Activated T-cell treated with anti-CD3 and anti-CD28 coated beads, Interleukin-2, amount 50 U/mL, for 4 hours (primary cell): ENCODE measurements around the gene ZNF425. TPM values are rescaled to one million over a fixed set of nuclear protein-coding genes. Genes with fewer than 3 reads are reported as not detected.

Experiments used
- ATAC-seq, 2 donors: fragments of 200-7000 bp; cut with Tn5 transposase; one replicate each; pipeline ENCODE4 v1.10.0; 2021
- DNase-seq: peaks from one replicate; pipeline ENCODE4 v3.0.0-alpha.2; 2020
- H3K27me3 Mint-ChIP-seq: one replicate; pipeline ENCODE4 v1.8.0; 2021; ENCODE audit warnings: low read depth, mixed read lengths
- H3K36me3 Mint-ChIP-seq: one replicate; pipeline ENCODE4 v1.8.0; 2022; ENCODE audit warnings: mixed read lengths; ENCODE audit not compliant: insufficient read depth
- H3K4me1 Mint-ChIP-seq: one replicate; pipeline ENCODE4 v1.8.0; 2021; ENCODE audit warnings: low read depth, mixed read lengths
- H3K4me3 Mint-ChIP-seq: one replicate; pipeline ENCODE4 v1.8.0; 2021; ENCODE audit warnings: mild to moderate bottlenecking, moderate library complexity, mixed read lengths
- H3K9me3 Mint-ChIP-seq: one replicate; pipeline ENCODE4 v1.8.0; 2021; ENCODE audit warnings: mixed read lengths
- total RNA-seq, 3 donors: library from RNA; stranded (reverse); gene quantifications; one replicate each; pipeline ENCODE4 v1.2.1, GENCODE V29; 2021

ZNF425 gene
- total RNA-seq = under 1 TPM; 0.43 to 0.61 (median 0.43) TPM

DNA sequence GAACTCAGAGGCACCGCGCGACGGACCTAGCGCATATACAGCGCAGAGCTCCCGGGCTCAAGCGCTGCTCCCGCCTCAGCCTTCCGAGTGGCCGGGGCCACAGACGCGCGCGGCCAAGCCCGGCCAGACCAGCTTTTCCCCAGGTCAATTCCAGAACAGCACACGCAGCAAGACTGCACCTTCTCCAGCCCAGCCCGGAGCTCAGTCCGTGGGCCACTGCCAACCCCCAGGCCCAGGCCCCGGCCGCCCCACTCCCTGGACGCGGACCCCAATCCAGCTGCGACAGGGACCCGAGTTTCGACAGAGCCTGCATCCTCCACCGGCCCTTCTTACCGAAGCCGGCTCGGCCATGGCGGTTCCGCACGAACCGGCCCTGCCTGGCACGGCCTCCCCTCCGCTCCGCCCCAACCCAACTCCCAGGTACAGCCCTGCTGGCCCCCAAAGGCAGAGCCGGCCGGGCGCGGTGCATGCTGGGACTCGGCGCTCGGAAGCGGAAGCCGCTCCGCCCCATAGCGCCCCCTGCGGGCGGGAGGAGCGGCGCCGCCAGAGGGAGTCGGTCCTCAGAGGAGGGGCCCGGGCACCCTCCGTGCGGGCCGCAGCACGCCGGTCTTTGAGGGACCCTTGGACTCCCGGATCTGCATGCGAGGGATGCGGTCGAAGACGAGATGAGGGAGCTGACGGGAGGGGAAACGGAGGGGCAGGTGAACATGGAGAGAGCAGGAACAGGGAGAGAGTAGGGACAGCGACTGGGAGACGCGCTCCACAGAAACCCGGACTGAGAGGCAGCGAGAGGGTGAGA, at the start of gene ZNF425:
Gene ZNF425, minus strand, starts transcription at position 462 of the 799 bp plus-strand sequence. Its CDS starts 111 bp downstream, at position 351.
- peaks cover 12% of the 10 kb centered on the region for H3K36me3 Mint-ChIP-seq
- peaks cover 17% of the 10 kb centered on the region for H3K4me1 Mint-ChIP-seq
- peak within 1 kb of the TSS; percentile 92 for H3K4me3 Mint-ChIP-seq
- peak; percentile 92 to 94 for ATAC-seq
- H3K27me3 Mint-ChIP-seq = no peaks in the 10 kb centered on the region
- peaks cover 6% of the 10 kb centered on the region for H3K9me3 Mint-ChIP-seq
- peak; percentile 93 for DNase-seq

GRCh38 chr7:149175150-149175549, 49.0 kb upstream of the ZNF425 start:
- Mint-ChIP-seq H3K4me3 (no peak overlapping the region), H3K4me1 (no peaks in the 10 kb centered on the region), H3K9me3 (no peaks in the 10 kb centered on the region), H3K27me3 (no peaks in the 10 kb centered on the region), H3K36me3 (peaks cover 35% of the 10 kb centered on the region)
- ATAC-seq = no peak
- DNase-seq = no peak

DNA sequence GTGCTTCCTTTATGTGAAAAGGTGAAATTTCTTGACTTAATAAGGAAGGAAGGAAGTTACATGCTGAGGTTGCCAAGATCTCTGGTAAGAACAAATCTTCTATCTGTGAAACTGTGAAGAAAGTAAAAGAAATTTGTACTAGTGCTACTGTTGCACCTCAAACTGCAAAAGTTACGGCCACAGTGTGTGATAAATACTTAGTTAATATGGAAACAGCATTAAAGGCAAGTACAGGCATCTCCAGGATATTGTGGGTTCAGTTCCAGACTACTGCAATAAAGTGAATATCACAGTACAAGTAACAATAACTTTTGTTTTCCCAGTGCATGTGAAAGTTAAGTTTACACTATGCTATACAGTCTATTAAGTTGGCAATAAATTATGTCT, 46.4 kb upstream of the ZNF425 start:
- H3K36me3 Mint-ChIP-seq = peaks cover 25% of the 10 kb centered on the region
- no peaks in the 10 kb centered on the region for H3K27me3 Mint-ChIP-seq

DNA sequence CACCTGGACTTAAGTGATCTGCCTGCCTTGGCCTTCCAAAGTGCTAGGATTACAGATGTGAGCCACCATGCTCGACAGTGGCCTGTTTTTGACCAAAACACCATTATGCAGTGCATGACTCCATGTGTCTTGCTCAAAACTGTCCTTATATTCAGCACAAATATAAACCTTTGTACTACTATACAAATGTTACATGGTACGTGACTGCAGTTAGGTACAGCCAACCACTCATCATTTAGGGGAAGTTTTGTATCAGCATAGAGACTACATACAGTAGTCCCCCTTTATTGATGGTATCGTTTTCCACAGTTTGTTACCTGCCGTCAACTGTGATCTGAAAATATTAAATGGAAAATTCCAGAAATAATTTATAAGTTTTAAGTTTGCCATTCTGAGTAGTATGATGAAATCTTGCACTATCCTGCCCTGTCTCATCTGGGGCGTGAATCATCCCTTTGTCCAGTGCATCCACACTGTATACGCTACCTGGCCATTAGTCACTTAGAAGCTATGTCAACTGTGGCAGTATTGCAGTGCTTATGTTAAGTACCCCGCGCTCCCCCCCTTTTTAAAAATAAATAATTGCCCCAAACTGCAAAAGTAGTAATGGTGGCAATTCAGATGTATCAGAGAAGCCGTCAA, 45.9 kb upstream of the ZNF425 start:
- DNase-seq = no peak
- no peak overlapping the region for H3K4me3 Mint-ChIP-seq
- ATAC-seq = no peak
- H3K36me3 Mint-ChIP-seq = peaks cover 22% of the 10 kb centered on the region
- no peaks in the 10 kb centered on the region for H3K9me3 Mint-ChIP-seq
- no peaks in the 10 kb centered on the region for H3K27me3 Mint-ChIP-seq
- no peaks in the 10 kb centered on the region for H3K4me1 Mint-ChIP-seq

More for the DNA sequence above, 46.4 kb upstream of the ZNF425 start:
- DNase-seq = no peak
- H3K4me1 Mint-ChIP-seq = no peaks in the 10 kb centered on the region
- no peaks in the 10 kb centered on the region for H3K9me3 Mint-ChIP-seq
- no peak overlapping the region for H3K4me3 Mint-ChIP-seq
- ATAC-seq = no peak

GRCh38 chr7:149166630-149167352, 40.7 kb upstream of the ZNF425 start:
- ATAC-seq (no peak), DNase-seq (no peak)
- no peak overlapping the region for H3K4me3 Mint-ChIP-seq
- no peaks in the 10 kb centered on the region for H3K4me1 Mint-ChIP-seq
- peaks cover 25% of the 10 kb centered on the region for H3K36me3 Mint-ChIP-seq
- H3K9me3 Mint-ChIP-seq = no peaks in the 10 kb centered on the region
- H3K27me3 Mint-ChIP-seq = no peaks in the 10 kb centered on the region

- DNase-seq (no peak), ATAC-seq (no peak)
- Mint-ChIP-seq H3K4me1 (no peaks in the 10 kb centered on the region), H3K9me3 (no peaks in the 10 kb centered on the region), H3K27me3 (no peaks in the 10 kb centered on the region), H3K4me3 (no peak overlapping the region), H3K36me3 (peaks cover 25% of the 10 kb centered on the region)
Observed at GRCh38 chr7:149166142-149166541, 40.0 kb upstream of the ZNF425 start.

DNA sequence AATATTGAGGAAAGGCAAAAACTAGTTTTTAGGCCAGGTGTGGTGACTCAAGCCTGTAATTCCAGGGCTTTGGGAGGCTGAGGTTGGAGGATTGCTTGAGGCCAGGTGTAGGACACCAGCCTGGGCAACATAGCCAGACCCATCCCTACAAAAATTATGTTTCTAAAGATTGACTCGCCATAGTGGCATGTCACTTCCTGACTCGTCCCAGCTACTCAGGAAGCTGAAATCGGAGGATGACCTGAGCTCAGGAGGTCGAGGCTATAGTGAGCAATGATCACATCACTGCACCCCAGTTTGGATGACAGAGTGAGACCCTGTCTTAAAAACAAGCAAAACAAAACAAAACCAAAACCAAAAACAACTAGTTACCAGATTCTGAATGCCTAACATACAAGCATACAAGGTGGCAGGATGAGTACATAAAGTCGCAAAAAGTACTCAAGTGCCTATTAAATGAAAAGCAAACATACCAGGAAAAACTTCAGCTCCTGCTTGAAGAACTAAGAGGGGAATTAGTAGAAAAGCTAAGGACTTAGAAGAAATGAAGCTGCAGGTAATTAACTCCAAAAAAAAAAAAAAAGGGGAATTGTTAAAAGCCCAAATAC, 35.2 kb upstream of the ZNF425 start:
- Mint-ChIP-seq H3K36me3 (peaks cover 26% of the 10 kb centered on the region), H3K4me3 (no peak overlapping the region), H3K9me3 (no peaks in the 10 kb centered on the region), H3K4me1 (peaks cover 4% of the 10 kb centered on the region), H3K27me3 (no peaks in the 10 kb centered on the region)
- no peak for DNase-seq
- peak; percentile 43 to 52 for ATAC-seq

GRCh38 chr7:149156898-149157297, 30.8 kb upstream of the ZNF425 start:
- peaks cover 32% of the 10 kb centered on the region for H3K36me3 Mint-ChIP-seq

DNA sequence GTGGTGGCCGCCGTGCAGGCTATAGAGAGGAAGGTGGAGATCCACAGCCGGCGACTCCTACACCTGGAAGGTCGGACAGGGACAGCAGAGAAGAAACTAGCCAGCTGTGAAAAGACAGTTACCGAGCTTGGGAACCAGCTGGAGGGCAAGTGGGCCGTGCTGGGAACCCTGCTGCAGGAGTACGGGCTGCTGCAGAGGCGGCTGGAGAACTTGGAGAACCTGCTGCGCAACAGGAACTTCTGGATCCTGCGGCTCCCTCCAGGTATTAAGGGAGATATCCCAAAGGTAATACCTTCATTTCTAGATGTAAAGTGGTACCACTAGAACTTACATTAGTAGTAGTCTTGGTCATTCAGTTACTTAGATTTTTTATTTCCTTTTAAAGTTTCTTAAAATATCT, 27.9 kb upstream of the ZNF425 start:
- no peak overlapping the region for H3K4me3 Mint-ChIP-seq
- H3K9me3 Mint-ChIP-seq = no peaks in the 10 kb centered on the region
- H3K4me1 Mint-ChIP-seq = peaks cover 21% of the 10 kb centered on the region
- peaks cover 31% of the 10 kb centered on the region for H3K36me3 Mint-ChIP-seq
- no peaks in the 10 kb centered on the region for H3K27me3 Mint-ChIP-seq
- DNase-seq = no peak
- ATAC-seq = no peak

More at GRCh38 chr7:149156898-149157297, 30.8 kb upstream of the ZNF425 start:
- Mint-ChIP-seq H3K27me3 (no peaks in the 10 kb centered on the region), H3K4me3 (no peak overlapping the region), H3K9me3 (no peaks in the 10 kb centered on the region), H3K4me1 (peaks cover 11% of the 10 kb centered on the region)
- DNase-seq = no peak
- ATAC-seq = no peak

GRCh38 chr7:149153346-149153745, 27.2 kb upstream of the ZNF425 start:
- Mint-ChIP-seq H3K36me3 (peaks cover 32% of the 10 kb centered on the region), H3K27me3 (no peaks in the 10 kb centered on the region), H3K9me3 (no peaks in the 10 kb centered on the region), H3K4me1 (peaks cover 26% of the 10 kb centered on the region), H3K4me3 (no peak overlapping the region)
- DNase-seq (no peak), ATAC-seq (no peak)

DNA sequence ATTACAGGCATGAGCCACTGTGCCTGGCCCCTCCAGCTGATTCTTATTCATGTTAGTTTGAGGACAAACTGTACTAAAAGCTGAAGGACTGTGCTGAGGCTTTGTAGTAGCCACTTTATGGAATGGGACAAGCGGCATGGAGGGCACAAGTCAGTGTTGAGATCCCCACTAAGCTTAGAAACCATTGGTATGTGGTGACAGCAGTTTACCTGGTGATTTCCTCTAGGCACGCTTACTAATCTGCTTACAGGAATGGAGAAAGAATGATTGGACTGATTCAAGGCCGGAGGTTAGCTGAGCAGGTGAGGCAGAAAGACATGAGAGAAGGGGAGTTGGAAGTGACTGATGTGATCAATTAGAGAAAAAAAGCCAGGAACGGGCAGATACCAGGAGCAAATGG, 24.9 kb upstream of the ZNF425 start:
- H3K27me3 Mint-ChIP-seq = no peaks in the 10 kb centered on the region
- no peaks in the 10 kb centered on the region for H3K9me3 Mint-ChIP-seq
- H3K4me3 Mint-ChIP-seq = no peak overlapping the region
- ATAC-seq (no peak), DNase-seq (no peak)
- peaks cover 27% of the 10 kb centered on the region for H3K4me1 Mint-ChIP-seq
- peaks cover 21% of the 10 kb centered on the region for H3K36me3 Mint-ChIP-seq

- H3K9me3 Mint-ChIP-seq = no peaks in the 10 kb centered on the region
- peak overlapping the region; percentile 88 for H3K4me3 Mint-ChIP-seq
- peak; percentile 63 for DNase-seq
- H3K27me3 Mint-ChIP-seq = no peaks in the 10 kb centered on the region
- peaks cover 8% of the 10 kb centered on the region for H3K36me3 Mint-ChIP-seq
- H3K4me1 Mint-ChIP-seq = peaks cover 31% of the 10 kb centered on the region
- ATAC-seq = peak; percentile 59 to 63
Observed at GRCh38 chr7:149147752-149148653, 21.9 kb upstream of the ZNF425 start.

GRCh38 chr7:149147072-149147751, 21.1 kb upstream of the ZNF425 start, which contains the start of gene ZNF398:
Gene ZNF398, plus strand, starts transcription at chr7:149147453. Its CDS starts 290 bp downstream, at chr7:149147743.
- peak; percentile 84 to 87 for ATAC-seq
- Mint-ChIP-seq H3K27me3 (no peaks in the 10 kb centered on the region), H3K9me3 (no peaks in the 10 kb centered on the region), H3K4me1 (peaks cover 29% of the 10 kb centered on the region), H3K4me3 (peak within 1 kb of the TSS; percentile 89), H3K36me3 (peaks cover 8% of the 10 kb centered on the region)
- peak; percentile 80 for DNase-seq
